Measurements from ENCODE around the gene HOXC5. TPM values are rescaled to one million over a fixed set of nuclear protein-coding genes. Genes with fewer than 3 reads are reported as not detected.

HOXC5 gene
- total RNA-seq, 1 donor from 2014 or later: not detected

- no peak for DNase-seq (ENCODE audit: low spot score in 2 of 2)
Observed at GRCh38 chr12:54044425-54045103, 11.7 kb downstream of the HOXC5 start.

DNA sequence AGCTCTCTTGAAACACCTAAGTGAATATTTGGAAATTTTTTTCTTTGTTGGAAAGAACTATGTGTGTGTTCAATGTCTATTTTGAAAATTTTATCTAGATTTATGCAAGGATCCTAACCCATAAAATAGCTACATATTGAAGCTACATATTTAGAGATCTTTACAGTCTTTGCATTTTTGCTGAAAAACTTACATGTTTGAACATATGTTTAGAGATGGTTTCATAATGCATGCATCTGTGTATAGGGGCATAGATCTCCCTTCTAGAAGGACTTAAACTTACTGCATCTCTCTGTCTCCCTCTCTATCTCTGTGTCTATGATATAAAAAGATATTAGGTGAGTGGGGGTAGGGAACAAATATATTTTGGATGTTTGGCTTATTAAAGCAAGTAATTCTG, 12.6 kb downstream of the HOXC5 start:
- FAIRE-seq (no peak), DNase-seq (ENCODE audit: low spot score in 2 of 2) (no peak)

More at GRCh38 chr12:54044425-54045103, 11.7 kb downstream of the HOXC5 start:
- FAIRE-seq: no peak

DNA sequence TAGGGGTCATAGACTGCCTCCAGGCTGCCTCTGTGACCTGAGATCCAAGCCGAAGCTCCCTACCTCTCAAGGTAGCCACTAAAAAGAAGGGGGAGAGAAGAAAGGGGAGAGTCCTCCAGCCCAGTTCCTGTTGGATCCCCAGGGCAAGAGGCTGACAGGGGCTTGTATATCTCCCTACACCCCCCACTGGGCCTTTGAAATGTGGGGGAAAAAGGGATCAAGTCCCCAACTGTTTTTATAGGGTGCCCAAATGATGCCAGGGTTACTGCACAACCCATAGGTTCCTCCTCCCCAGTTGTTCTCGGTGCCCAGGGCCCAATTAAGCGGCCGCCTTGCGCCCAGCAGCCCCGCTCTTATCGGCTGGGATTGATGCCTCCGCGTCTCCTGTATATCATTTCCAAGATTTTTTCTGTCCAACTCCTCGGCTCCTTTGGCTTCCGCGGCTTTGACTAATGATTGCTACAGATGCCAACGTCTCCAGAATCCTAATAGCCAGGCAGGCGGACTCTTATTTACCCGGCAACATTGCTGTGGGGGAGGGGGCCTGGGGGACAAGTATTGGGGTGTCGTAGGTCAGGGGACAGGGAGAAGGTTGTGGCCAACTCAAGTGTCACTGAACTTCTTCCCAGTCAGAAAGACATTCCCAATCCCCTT, 13.1 kb downstream of the HOXC5 start:
- FAIRE-seq (no peak), DNase-seq (ENCODE audit: low spot score in 2 of 2) (no peak)

DNA sequence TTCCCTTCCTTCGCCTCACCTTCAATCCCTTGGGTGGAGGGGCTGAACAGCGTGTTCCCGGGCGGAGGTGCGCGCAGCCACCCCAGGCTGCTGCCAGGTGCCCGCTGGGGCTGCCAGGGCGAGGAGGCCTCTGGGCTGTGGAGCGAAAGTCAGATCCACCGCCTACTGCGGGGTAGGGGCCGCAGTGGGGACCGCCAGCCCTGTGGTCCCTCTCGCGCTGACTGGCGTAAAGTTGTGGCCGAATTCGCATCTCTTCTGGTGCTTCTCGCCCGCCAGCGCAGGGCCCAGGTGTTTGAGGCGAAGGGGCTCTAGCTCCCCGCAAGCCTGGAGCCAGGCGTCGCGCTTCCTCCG, 13.9 kb downstream of the HOXC5 start:
- no peak for FAIRE-seq
- DNase-seq (ENCODE audit: low spot score in 2 of 2): no peak

DNA sequence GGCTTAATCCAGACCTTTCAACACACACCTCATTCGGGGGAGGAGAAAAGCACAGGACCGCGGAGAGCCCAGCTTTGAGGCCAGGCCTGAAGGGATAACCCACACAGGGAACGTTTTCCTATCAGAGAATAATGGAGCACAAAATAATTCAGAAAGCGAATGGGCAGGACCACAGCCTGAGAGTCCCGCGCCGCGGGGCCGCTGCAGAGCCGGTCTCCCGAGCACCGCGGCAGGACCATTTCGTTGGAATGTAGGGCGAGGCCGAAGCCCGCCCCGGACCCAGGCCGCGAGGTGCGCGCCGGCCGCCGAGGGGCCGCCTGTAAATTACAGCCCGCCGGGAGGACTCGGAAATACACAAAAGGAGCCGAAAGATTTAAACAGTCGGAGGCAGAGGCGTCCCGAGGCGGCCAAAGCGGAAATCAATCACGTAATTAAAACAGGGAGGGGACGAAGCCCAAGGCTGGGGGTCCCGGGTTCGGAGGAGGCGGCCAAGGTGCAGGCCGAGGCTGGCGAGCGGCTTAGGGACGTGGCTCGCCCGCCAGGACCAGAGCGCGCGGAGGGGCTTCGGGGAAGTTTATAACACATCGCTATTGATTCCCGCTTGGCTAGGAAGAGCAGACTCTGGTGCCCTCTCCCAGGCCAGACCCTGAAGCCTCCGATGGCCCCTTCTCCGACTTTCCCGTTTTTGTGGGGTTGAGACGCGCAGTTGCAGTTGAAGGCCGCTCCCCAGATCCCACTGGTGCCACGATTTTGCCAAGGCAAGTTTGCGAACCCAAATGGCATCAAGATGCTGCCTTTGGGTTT, 14.5 kb downstream of the HOXC5 start:
- FAIRE-seq (no peak), DNase-seq (ENCODE audit: low spot score in 2 of 2) (no peak)

GRCh38 chr12:54047964-54048303, 15.1 kb downstream of the HOXC5 start:
- DNase-seq (ENCODE audit: low spot score in 2 of 2) (no peak), FAIRE-seq (no peak)

DNA sequence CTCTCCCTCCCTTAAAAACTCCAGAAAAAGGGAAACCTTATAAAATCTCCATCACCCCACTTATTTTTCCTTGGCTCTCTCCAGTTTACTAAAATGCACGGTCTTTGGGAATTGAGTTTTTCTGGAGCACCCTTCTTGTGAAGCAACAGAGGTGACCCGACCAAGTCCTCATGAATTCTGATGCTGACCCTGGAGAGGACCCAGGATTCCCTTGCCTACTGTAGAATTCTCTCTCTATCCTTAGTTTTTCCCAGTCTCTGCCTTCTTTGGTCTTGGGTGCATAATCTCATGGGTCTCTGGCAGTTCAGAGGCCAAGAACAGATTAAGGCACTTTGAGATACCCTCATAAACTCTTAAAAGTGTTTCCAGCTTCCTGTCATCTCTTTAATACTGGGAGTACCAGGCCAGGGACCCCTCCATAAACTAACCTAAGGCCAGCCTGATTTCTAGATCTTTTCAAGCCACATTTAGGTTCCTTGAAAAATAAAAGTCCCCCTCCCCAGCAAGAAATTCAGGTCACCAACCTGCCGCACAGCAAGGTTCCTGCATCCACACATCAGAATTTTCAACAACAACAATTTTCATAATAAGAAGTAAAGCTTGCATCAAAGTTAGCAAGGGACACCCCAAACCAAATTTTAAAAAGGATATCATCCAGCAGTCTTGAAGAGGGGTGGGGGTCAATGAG, 15.7 kb downstream of the HOXC5 start:
- FAIRE-seq (no peak), DNase-seq (ENCODE audit: low spot score in 2 of 2) (no peak)

DNA sequence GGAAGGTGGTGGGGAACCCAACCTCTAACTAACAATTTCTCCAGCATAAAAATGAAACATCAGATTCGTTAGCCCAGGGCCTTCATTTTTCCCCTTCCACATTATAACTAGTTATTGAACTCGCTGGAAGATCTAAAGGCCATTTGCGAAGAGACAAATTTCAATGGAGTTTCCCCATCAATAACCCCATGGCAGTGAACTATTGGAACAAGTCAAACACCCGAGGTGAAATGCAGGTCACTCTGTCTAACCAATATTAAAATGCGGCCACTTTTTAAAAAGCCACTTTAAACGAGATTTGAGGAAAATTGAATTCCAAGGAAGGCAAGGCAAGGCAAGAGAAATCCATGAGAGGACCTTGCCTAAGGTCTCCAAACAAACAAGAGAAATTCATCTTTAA, 16.3 kb downstream of the HOXC5 start:
- DNase-seq (ENCODE audit: low spot score in 2 of 2): no peak

DNA sequence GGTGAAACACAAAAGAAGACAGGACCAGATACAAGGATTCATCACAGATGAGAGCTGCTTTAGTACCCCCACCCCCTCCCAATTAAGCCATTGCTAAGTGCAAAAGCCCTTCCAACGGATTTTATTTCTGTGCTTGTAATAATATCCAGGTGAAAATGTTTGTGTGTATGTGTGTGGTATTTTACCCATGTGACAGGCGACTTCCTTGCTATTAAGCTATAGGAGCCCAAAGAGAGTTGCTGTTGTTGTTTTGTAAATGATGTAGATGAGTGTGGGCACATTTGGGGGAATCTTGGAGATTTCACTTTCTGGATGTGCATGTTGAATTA, 17.6 kb downstream of the HOXC5 start:
- FAIRE-seq (no peak), DNase-seq (ENCODE audit: low spot score in 2 of 2) (no peak)

More for the DNA sequence above, 16.3 kb downstream of the HOXC5 start:
- FAIRE-seq: no peak

- FAIRE-seq: no peak
- no peak for DNase-seq (ENCODE audit: low spot score in 2 of 2)
Observed at GRCh38 chr12:54051026-54051842, 18.4 kb downstream of the HOXC5 start.

GRCh38 chr12:54051874-54052437, 19.1 kb downstream of the HOXC5 start:
- no peak for FAIRE-seq
- DNase-seq (ENCODE audit: low spot score in 2 of 2): no peak

DNA sequence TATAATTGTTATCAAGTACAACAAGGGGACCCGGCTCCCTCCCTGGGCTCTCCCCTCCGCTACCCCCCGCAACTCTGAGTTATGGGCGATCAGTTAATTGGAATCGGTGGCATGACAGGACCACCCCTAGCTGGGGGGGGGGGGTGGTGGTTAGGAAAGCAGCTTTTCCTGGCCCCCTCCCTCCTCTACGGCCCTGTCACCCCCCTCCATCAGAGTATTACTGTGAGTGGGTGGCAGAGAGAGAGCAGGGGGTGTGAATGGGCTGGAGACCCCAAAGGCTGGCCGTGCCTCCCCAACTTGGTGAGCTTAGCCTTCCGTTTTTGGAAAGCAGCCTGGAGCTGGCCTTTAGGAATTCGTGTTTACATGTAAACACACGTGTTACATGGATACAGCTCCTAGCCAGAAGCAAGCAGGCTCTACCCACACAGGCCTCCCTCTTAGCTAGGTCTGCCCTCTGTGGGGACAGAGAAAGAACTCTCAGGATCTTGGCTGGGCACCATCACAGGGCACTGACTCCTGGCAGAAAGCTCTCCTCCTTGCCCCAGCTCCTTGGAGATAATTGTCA, 19.7 kb downstream of the HOXC5 start:
- FAIRE-seq: no peak
- DNase-seq (ENCODE audit: low spot score in 2 of 2): no peak

- no peak for DNase-seq (ENCODE audit: low spot score in 2 of 2)
- no peak for FAIRE-seq
Observed at GRCh38 chr12:54053003-54053750, 20.3 kb downstream of the HOXC5 start.

- FAIRE-seq: no peak
- no peak for DNase-seq (ENCODE audit: low spot score in 2 of 2)
Observed at GRCh38 chr12:54053751-54054741, 21.2 kb downstream of the HOXC5 start, which contains the start of gene HOXC4. Gene HOXC4, plus strand, starts transcription at chr12:54053835. Its CDS starts 88 bp downstream, at chr12:54053923.

DNA sequence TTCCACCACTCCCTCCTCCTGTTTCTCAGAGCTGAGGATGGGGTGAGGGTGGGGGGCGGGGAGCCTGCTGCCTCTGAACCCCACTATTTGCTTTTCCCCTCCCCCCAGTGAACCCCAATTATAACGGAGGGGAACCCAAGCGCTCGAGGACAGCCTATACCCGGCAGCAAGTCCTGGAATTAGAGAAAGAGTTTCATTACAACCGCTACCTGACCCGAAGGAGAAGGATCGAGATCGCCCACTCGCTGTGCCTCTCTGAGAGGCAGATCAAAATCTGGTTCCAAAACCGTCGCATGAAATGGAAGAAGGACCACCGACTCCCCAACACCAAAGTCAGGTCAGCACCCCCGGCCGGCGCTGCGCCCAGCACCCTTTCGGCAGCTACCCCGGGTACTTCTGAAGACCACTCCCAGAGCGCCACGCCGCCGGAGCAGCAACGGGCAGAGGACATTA, 21.9 kb downstream of the HOXC5 start:
- DNase-seq (ENCODE audit: low spot score in 2 of 2): no peak
- no peak for FAIRE-seq

GRCh38 chr12:54055552-54055951, 22.7 kb downstream of the HOXC5 start:
- FAIRE-seq (no peak), DNase-seq (ENCODE audit: low spot score in 2 of 2) (no peak)

GRCh38 chr12:54056110-54056509, 23.3 kb downstream of the HOXC5 start:
- FAIRE-seq (no peak), DNase-seq (ENCODE audit: low spot score in 2 of 2) (no peak)
